WTC11 (cell line): ENCODE results near the gene THSD4. TPM values are rescaled to one million over a fixed set of nuclear protein-coding genes. Genes with fewer than 3 reads are reported as not detected.

Experiments used
- ATAC-seq: fragments of 200-7000 bp; cut with Tn5 transposase; 2 replicates; pipeline ENCODE4 v1.10.0; 2021; ENCODE audit warnings: mild to moderate bottlenecking, moderate library complexity
- CTCF ChIA-PET: fragments of 300-600 bp; sonication (Branson Sonifier 250); formaldehyde crosslinking; loops from one replicate; lab custom pipeline; 2021; ENCODE audit warnings: antibody characterized with exemption; lab: Charles Lee
- POLR2A ChIA-PET: fragments of 350-600 bp; sonication (Branson Sonifier 250); formaldehyde crosslinking; loops from one replicate; lab custom pipeline; 2021; ENCODE audit warnings: antibody characterized with exemption; lab: Charles Lee
- DNase-seq: peaks from one replicate; pipeline ENCODE4 v3.0.0; 2021; ENCODE audit warnings: low spot score
- H3K27ac Mint-ChIP-seq: 2 replicates; pipeline ENCODE4 v1.8.0; 2021; ENCODE audit warnings: mixed read lengths
- H3K27me3 Mint-ChIP-seq: 2 replicates; pipeline ENCODE4 v1.8.0; 2021; ENCODE audit warnings: low read depth, mild to moderate bottlenecking, moderate library complexity, mixed read lengths
- H3K36me3 Mint-ChIP-seq: 2 replicates; pipeline ENCODE4 v1.8.0; 2021; ENCODE audit warnings: mixed read lengths
- H3K4me1 Mint-ChIP-seq: 2 replicates; pipeline ENCODE4 v1.8.0; 2022; ENCODE audit warnings: mixed read lengths
- H3K4me3 Mint-ChIP-seq: 2 replicates; pipeline ENCODE4 v1.8.0; 2021; ENCODE audit warnings: mild to moderate bottlenecking, moderate library complexity, mixed read lengths
- H3K9me3 Mint-ChIP-seq: 2 replicates; pipeline ENCODE4 v1.8.0; 2021; ENCODE audit warnings: mixed read lengths
- EMX1 ChIP-seq: fragments of 250-450 bp; sonication (Bioruptor Pico); IDR thresholded peaks from 2 replicates; pipeline ENCODE4 v1.8.0; 2021; ENCODE audit warnings: mild to moderate bottlenecking
- FOXP1 ChIP-seq: sonication (generic); formaldehyde crosslinking; IDR thresholded peaks from 2 replicates; pipeline ENCODE4 v1.8.0; 2022; ENCODE audit warnings: missing genetic modification reagents, mild to moderate bottlenecking, moderate library complexity, borderline replicate concordance
- GABPB1 ChIP-seq: sonication (generic); formaldehyde crosslinking; IDR thresholded peaks from 2 replicates; pipeline ENCODE4 v1.8.1; 2023; ENCODE audit warnings: mild to moderate bottlenecking, missing genetic modification reagents
- JUN ChIP-seq: sonication (generic); formaldehyde crosslinking; IDR thresholded peaks from 2 replicates; pipeline ENCODE4 v1.8.0; 2023; ENCODE audit warnings: mild to moderate bottlenecking, missing genetic modification reagents
- KAT7 ChIP-seq: sonication (generic); formaldehyde crosslinking; IDR thresholded peaks from 2 replicates; pipeline ENCODE4 v1.8.1; 2023; ENCODE audit warnings: missing genetic modification reagents, mild to moderate bottlenecking, borderline replicate concordance
- NFE2L1 ChIP-seq: sonication (generic); formaldehyde crosslinking; IDR thresholded peaks from 2 replicates; pipeline ENCODE4 v1.8.1; 2023; ENCODE audit warnings: missing genetic modification reagents
- SP1 ChIP-seq: sonication (generic); formaldehyde crosslinking; conservative IDR thresholded peaks from 2 replicates; pipeline ENCODE4 v1.8.1; 2022; ENCODE audit warnings: missing genetic modification reagents
- TEAD4 ChIP-seq: sonication (generic); formaldehyde crosslinking; IDR thresholded peaks from 2 replicates; pipeline ENCODE4 v1.8.0; 2022; ENCODE audit warnings: mild to moderate bottlenecking, missing genetic modification reagents
- ZNF396 ChIP-seq: fragments of 250-450 bp; sonication (Bioruptor Pico); IDR thresholded peaks from 2 replicates; pipeline ENCODE4 v1.8.0; 2021; ENCODE audit warnings: mild to moderate bottlenecking, moderate library complexity, borderline replicate concordance
- ZNF423 ChIP-seq: fragments of 250-450 bp; sonication (Bioruptor Pico); IDR thresholded peaks from 2 replicates; pipeline ENCODE4 v2.1.2; 2022; ENCODE audit warnings: mild to moderate bottlenecking, moderate library complexity
- total RNA-seq: library from RNA; stranded (reverse); gene quantifications from 3 replicates; pipeline ENCODE4 v1.2.3, GENCODE V29; 2021
- TF ChIP-seq, protein P1 (sequence below): sonication (generic); formaldehyde crosslinking; IDR thresholded peaks from 2 replicates; pipeline ENCODE4 v1.8.0; 2022; ENCODE audit warnings: mild to moderate bottlenecking, missing genetic modification reagents
- TF ChIP-seq, protein P2 (sequence below): sonication (generic); formaldehyde crosslinking; IDR thresholded peaks from 2 replicates; pipeline ENCODE4 v1.8.1; 2022; ENCODE audit warnings: mild to moderate bottlenecking, moderate library complexity, missing genetic modification reagents
- TF ChIP-seq, protein P3 (sequence below): sonication (generic); formaldehyde crosslinking; IDR thresholded peaks from 2 replicates; pipeline ENCODE4 v1.8.0; 2023; ENCODE audit warnings: missing genetic modification reagents, mild to moderate bottlenecking, borderline replicate concordance
- TF ChIP-seq, protein P4 (sequence below): fragments of 250-450 bp; sonication (Bioruptor Pico); IDR thresholded peaks from 2 replicates; pipeline ENCODE4 v2.1.2; 2022; ENCODE audit warnings: mild to moderate bottlenecking, moderate library complexity
- TF ChIP-seq, protein P5 (sequence below): sonication (generic); formaldehyde crosslinking; IDR thresholded peaks from 2 replicates; pipeline ENCODE4 v1.8.0; 2023; ENCODE audit warnings: mild to moderate bottlenecking, missing genetic modification reagents
- TF ChIP-seq, protein P6 (sequence below): sonication (generic); formaldehyde crosslinking; IDR thresholded peaks from 2 replicates; pipeline ENCODE4 v1.8.1; 2022; ENCODE audit warnings: low read depth, mild to moderate bottlenecking, moderate library complexity, missing genetic modification reagents, borderline replicate concordance
- TF ChIP-seq, protein P7 (sequence below): fragments of 200-600 bp; IDR thresholded peaks from 2 replicates; pipeline ENCODE4 v1.8.0; 2022; ENCODE audit warnings: antibody characterized with exemption

The THSD4 gene
- total RNA-seq, 1 experiment from 2014 or later = 7.8 TPM

DNA sequence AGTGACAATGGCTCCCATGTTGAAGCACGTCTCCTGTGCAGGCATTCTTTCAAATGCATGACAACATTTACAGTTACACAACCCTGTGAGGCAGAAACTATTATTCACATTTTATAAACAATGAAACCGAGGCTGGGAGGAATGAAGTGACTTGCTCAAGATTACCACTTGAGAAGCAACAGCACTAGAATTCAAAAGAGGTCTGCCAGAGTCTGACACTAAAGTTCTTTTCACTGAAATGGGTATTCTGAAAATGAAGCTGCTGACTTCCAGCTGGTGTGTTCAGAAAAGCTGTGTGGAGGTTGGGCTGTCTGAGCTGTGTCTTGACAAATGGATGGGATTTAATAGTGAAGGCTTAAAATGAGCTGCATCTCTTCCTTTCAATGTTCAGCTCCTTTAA is 104.4 kb downstream of the THSD4 start:
- TF ChIP-seq GABPB1 (CRISPR knock-in tag) = no peak
- TF ChIP-seq, protein P1, sequence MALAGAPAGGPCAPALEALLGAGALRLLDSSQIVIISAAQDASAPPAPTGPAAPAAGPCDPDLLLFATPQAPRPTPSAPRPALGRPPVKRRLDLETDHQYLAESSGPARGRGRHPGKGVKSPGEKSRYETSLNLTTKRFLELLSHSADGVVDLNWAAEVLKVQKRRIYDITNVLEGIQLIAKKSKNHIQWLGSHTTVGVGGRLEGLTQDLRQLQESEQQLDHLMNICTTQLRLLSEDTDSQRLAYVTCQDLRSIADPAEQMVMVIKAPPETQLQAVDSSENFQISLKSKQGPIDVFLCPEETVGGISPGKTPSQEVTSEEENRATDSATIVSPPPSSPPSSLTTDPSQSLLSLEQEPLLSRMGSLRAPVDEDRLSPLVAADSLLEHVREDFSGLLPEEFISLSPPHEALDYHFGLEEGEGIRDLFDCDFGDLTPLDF (CRISPR knock-in tag) = no peak
- no peak for TF ChIP-seq JUN (CRISPR knock-in tag)
- TF ChIP-seq, protein P2, sequence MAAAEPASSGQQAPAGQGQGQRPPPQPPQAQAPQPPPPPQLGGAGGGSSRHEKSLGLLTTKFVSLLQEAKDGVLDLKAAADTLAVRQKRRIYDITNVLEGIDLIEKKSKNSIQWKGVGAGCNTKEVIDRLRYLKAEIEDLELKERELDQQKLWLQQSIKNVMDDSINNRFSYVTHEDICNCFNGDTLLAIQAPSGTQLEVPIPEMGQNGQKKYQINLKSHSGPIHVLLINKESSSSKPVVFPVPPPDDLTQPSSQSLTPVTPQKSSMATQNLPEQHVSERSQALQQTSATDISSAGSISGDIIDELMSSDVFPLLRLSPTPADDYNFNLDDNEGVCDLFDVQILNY (CRISPR knock-in tag) = no peak
- TF ChIP-seq SP1 (CRISPR knock-in tag) = no peak
- TF ChIP-seq, protein P3, sequence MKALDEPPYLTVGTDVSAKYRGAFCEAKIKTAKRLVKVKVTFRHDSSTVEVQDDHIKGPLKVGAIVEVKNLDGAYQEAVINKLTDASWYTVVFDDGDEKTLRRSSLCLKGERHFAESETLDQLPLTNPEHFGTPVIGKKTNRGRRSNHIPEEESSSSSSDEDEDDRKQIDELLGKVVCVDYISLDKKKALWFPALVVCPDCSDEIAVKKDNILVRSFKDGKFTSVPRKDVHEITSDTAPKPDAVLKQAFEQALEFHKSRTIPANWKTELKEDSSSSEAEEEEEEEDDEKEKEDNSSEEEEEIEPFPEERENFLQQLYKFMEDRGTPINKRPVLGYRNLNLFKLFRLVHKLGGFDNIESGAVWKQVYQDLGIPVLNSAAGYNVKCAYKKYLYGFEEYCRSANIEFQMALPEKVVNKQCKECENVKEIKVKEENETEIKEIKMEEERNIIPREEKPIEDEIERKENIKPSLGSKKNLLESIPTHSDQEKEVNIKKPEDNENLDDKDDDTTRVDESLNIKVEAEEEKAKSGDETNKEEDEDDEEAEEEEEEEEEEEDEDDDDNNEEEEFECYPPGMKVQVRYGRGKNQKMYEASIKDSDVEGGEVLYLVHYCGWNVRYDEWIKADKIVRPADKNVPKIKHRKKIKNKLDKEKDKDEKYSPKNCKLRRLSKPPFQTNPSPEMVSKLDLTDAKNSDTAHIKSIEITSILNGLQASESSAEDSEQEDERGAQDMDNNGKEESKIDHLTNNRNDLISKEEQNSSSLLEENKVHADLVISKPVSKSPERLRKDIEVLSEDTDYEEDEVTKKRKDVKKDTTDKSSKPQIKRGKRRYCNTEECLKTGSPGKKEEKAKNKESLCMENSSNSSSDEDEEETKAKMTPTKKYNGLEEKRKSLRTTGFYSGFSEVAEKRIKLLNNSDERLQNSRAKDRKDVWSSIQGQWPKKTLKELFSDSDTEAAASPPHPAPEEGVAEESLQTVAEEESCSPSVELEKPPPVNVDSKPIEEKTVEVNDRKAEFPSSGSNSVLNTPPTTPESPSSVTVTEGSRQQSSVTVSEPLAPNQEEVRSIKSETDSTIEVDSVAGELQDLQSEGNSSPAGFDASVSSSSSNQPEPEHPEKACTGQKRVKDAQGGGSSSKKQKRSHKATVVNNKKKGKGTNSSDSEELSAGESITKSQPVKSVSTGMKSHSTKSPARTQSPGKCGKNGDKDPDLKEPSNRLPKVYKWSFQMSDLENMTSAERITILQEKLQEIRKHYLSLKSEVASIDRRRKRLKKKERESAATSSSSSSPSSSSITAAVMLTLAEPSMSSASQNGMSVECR (CRISPR knock-in tag) = no peak
- no peak for TF ChIP-seq KAT7 (CRISPR knock-in tag)
- TF ChIP-seq, protein P4, sequence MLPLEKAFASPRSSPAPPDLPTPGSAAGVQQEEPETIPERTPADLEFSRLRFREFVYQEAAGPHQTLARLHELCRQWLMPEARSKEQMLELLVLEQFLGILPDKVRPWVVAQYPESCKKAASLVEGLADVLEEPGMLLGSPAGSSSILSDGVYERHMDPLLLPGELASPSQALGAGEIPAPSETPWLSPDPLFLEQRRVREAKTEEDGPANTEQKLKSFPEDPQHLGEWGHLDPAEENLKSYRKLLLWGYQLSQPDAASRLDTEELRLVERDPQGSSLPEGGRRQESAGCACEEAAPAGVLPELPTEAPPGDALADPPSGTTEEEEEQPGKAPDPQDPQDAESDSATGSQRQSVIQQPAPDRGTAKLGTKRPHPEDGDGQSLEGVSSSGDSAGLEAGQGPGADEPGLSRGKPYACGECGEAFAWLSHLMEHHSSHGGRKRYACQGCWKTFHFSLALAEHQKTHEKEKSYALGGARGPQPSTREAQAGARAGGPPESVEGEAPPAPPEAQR (CRISPR knock-in tag) = no peak
- TF ChIP-seq, protein P5, sequence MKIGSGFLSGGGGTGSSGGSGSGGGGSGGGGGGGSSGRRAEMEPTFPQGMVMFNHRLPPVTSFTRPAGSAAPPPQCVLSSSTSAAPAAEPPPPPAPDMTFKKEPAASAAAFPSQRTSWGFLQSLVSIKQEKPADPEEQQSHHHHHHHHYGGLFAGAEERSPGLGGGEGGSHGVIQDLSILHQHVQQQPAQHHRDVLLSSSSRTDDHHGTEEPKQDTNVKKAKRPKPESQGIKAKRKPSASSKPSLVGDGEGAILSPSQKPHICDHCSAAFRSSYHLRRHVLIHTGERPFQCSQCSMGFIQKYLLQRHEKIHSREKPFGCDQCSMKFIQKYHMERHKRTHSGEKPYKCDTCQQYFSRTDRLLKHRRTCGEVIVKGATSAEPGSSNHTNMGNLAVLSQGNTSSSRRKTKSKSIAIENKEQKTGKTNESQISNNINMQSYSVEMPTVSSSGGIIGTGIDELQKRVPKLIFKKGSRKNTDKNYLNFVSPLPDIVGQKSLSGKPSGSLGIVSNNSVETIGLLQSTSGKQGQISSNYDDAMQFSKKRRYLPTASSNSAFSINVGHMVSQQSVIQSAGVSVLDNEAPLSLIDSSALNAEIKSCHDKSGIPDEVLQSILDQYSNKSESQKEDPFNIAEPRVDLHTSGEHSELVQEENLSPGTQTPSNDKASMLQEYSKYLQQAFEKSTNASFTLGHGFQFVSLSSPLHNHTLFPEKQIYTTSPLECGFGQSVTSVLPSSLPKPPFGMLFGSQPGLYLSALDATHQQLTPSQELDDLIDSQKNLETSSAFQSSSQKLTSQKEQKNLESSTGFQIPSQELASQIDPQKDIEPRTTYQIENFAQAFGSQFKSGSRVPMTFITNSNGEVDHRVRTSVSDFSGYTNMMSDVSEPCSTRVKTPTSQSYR (CRISPR knock-in tag) = no peak
- TF ChIP-seq TEAD4 = no peak
- no peak for TF ChIP-seq ZNF423
- TF ChIP-seq, protein P6, sequence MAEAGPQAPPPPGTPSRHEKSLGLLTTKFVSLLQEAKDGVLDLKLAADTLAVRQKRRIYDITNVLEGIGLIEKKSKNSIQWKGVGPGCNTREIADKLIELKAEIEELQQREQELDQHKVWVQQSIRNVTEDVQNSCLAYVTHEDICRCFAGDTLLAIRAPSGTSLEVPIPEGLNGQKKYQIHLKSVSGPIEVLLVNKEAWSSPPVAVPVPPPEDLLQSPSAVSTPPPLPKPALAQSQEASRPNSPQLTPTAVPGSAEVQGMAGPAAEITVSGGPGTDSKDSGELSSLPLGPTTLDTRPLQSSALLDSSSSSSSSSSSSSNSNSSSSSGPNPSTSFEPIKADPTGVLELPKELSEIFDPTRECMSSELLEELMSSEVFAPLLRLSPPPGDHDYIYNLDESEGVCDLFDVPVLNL = no peak
- TF ChIP-seq, protein P7, sequence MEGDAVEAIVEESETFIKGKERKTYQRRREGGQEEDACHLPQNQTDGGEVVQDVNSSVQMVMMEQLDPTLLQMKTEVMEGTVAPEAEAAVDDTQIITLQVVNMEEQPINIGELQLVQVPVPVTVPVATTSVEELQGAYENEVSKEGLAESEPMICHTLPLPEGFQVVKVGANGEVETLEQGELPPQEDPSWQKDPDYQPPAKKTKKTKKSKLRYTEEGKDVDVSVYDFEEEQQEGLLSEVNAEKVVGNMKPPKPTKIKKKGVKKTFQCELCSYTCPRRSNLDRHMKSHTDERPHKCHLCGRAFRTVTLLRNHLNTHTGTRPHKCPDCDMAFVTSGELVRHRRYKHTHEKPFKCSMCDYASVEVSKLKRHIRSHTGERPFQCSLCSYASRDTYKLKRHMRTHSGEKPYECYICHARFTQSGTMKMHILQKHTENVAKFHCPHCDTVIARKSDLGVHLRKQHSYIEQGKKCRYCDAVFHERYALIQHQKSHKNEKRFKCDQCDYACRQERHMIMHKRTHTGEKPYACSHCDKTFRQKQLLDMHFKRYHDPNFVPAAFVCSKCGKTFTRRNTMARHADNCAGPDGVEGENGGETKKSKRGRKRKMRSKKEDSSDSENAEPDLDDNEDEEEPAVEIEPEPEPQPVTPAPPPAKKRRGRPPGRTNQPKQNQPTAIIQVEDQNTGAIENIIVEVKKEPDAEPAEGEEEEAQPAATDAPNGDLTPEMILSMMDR = no peak
- TF ChIP-seq EMX1 (CRISPR knock-in tag) = no peak
- TF ChIP-seq NFE2L1 = no peak
- no peak for TF ChIP-seq FOXP1 (CRISPR knock-in tag)
- no peak for TF ChIP-seq ZNF396
- no peak for ATAC-seq
- Mint-ChIP-seq H3K36me3 (no peaks in the 10 kb centered on the region), H3K4me3 (no peak overlapping the region), H3K27me3 (peaks cover 13% of the 10 kb centered on the region), H3K9me3 (peaks cover 11% of the 10 kb centered on the region), H3K27ac (no peak overlapping the region), H3K4me1 (peaks cover 12% of the 10 kb centered on the region)
- no peak for DNase-seq
- CTCF ChIA-PET = interaction anchor here (0.6 kb wide), 1 partner anchor 524 kb away, joined by 4 read pairs; no protein-coding TSS in a partner anchor
- POLR2A ChIA-PET = no interaction called here
